GM18951 (cell line): Measurements from ENCODE around the gene SLCO4A1.

Experiments
- POLR2A ChIP-seq: IDR thresholded peaks from 4 replicates; pipeline ENCODE4 v1.6.1; 2011; ENCODE audit warnings: mild to moderate bottlenecking; ENCODE audit not compliant: insufficient read length, insufficient read depth; ENCODE audit errors: extremely low read depth
- in situ Hi-C: fragments of 300-500 bp; cut with MboI; formaldehyde crosslinking; loops from one replicate; pipeline ENCODE4 v1.12.0; 2022; ENCODE audit warnings: low sequenced_read_pairs, mixed read lengths, inconsistent platforms; ENCODE audit not compliant: unreplicated experiment

The SLCO4A1 gene

DNA sequence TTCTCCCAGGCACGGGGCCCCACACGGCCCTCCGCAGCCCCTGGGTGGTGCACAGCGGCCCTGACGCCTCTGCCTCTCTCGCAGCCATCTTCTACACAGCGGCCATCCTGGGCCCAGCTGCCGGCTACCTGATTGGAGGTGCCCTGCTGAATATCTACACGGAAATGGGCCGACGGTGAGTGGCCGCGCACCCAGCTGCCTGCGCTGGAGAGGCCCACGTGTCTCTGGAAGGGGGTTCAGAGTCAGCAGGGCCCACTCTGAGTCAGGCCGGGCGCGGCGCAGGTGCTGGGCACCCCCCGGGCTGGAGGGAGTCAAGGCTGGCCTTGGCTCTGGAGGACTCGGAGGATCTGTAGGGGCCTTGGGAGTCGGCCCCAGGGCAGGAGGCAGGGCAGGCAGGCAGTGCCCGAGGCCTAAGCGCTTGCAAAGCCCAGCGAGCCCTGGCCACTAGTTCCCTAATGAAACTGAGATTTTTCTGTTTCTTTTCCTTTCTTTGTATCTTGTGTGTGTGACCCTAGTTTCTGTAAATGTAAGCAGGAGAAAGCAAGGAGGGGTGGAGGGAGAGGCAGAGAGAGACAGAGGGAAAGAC lies 16.4 kb downstream of the SLCO4A1 start:
- TF ChIP-seq POLR2A: no peak
- in situ Hi-C loops: loop anchor here (25.0 kb wide), 1 partner anchor 129 kb away; the partner anchor contains the start of gene MRGBP

DNA sequence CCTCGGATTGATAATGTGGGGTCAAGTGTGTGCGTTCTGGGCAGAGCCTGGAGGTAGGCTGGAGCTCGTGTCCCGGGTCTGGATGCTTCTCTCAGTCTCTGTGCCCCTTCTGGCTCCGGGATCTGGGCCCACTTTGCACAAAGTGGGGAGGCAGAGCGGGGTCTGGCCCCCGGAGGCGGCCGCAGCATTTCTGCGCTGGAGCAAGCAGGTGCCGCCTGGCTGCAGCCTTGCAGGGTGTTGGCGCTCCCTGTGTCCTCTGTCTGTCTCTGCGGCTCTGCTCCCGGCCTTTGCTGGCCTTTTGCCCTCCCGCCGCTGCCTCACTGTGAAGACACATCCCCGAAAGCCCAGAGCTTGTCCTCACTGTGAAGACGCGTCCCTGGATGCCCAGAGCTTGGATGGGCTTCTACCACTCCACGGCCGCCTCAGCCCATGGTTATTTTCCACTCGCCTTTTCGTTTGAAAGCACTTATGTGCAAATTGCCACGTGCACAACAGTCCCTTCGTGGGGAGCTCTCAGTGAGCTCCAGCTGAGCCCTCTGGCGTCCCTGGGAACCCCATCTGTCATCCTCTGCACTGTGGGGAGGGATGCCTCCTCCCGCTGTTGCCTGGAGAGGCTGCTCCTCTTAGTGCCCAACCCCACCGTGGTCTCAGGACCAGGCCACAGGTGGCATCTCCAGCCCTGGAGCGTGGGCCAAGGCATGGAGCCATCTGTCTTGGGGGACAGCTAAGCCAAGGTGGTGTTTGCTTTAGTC lies 17.4 kb downstream of the SLCO4A1 start:
- no peak for TF ChIP-seq POLR2A
- in situ Hi-C loops: loop anchor here (25.0 kb wide), 1 partner anchor 128 kb away; the partner anchor contains the start of gene MRGBP

DNA sequence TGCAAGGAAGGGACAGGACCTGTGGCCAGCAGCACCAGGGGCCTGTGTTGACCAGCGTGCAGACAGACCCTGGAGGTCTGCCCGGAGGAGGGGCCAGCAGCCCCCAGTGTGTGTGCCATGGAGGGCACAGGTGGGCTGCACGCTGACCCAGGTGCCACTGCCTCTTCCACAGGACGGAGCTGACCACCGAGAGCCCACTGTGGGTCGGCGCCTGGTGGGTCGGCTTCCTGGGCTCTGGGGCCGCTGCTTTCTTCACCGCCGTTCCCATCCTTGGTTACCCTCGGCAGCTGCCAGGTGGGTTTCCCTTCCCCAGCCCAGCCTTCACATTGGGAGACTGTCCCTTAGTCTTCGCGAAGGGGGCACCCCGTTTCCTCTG lies 17.9 kb downstream of the SLCO4A1 start:
- TF ChIP-seq POLR2A: no peak
- in situ Hi-C loops: loop anchor here (25.0 kb wide), 1 partner anchor 127 kb away; the partner anchor contains the start of gene MRGBP

DNA sequence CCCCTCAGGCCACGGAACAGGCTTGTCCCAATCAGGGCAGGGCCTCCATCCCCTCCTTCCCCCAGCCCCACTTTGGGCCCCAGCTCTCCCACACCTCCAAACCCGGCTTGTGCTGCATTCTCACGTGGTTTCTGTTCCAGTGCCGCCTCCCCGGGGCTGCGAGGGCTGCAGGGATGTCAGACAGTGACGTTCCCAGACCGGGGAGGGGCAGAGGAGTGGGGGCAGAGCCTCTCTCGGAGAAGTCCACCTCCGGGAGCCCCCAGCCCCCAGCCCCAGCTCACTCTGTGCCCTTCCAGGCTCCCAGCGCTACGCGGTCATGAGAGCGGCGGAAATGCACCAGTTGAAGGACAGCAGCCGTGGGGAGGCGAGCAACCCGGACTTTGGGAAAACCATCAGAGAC lies 18.5 kb downstream of the SLCO4A1 start:
- no peak for TF ChIP-seq POLR2A
- in situ Hi-C loops: loop anchor here (25.0 kb wide), 1 partner anchor 127 kb away; the partner anchor contains the start of gene MRGBP

DNA sequence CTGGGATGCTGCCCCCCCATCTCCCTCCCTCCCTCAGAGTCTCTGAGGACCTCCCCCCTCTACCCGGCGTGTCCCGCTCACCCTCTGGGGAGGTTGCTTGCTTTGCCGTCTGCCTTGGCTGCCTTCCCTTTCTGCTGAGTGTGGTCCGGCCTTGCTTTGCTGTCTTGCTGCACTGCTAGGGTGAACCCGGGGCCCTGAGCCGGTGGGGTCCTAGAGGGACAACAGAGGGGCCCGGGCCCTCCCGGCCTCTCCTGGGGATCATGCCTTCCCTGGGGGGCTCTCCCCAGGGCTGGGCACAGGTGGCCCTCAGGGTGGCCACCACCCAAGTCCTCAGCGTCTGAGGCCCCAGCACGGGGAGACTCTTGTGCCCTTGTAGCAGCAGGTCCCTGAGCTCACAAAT lies 19.3 kb downstream of the SLCO4A1 start:
- in situ Hi-C loops: loop anchor here (25.0 kb wide), 1 partner anchor 126 kb away; the partner anchor contains the start of gene MRGBP
- TF ChIP-seq POLR2A: no peak

DNA sequence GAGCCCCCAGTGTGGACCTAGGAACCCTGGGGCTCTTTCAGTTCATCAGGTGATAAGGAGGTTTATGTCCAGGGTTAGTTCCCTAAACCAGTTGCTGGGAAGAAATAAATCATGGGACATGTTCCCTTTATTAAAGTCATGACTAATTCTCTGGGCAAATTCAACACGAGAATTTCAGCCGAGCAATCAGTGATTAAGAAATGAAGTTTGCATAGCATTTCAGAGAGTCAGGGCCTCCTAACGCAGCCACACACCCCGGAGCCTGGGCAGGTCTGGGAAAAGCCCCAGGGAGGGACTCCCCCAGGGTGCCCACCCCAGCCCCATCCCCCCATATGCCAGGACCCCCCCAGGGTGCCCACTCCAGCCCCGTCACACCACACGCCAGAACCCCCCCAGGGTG lies 20.1 kb downstream of the SLCO4A1 start:
- in situ Hi-C loops: loop anchor here (25.0 kb wide), 1 partner anchor 125 kb away; the partner anchor contains the start of gene MRGBP
- no peak for TF ChIP-seq POLR2A

DNA sequence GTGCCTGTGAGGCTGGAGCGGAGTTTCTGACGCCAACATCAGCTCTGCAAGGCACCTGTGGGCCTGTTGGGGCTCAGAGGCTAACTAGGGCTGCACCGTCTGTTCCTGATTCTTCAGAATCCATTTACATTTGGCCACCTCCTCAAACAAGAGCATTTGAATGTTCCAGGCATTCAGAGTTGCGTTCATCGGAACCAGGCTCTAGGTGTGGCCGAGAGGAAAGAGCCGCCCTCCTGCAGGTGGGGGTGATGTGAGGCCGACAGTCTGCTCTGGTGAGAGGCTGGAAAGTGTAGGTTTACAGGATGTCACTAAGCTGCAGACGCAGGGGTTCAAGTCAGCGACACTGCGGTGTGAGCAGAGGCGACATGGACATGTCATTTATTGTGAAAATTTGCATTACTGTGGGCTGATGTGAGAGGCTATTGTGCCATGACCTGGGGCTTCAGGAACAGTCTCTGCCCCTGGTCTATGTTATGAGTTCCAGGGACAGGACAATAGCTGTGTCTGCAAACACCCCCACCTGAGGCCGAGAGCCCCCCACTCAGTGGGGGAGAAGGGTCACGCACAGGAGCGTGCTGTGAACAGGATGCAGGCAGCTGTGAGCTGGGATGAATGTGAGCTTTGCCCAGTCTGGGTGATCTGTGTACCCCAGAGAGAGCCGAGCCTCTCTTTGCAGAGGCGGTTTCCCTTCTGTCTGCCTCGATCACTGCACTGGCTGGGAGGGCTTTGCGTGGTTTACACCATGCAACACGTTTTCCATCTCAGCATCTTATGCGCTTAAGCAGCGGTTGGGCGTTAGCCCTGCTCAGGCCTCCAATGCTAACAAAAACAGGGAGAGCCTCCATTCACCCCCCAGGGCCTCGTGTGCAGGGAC lies 21.1 kb downstream of the SLCO4A1 start:
- in situ Hi-C loops: loop anchor here (25.0 kb wide), 1 partner anchor 124 kb away; the partner anchor contains the start of gene MRGBP
- TF ChIP-seq POLR2A: no peak

DNA sequence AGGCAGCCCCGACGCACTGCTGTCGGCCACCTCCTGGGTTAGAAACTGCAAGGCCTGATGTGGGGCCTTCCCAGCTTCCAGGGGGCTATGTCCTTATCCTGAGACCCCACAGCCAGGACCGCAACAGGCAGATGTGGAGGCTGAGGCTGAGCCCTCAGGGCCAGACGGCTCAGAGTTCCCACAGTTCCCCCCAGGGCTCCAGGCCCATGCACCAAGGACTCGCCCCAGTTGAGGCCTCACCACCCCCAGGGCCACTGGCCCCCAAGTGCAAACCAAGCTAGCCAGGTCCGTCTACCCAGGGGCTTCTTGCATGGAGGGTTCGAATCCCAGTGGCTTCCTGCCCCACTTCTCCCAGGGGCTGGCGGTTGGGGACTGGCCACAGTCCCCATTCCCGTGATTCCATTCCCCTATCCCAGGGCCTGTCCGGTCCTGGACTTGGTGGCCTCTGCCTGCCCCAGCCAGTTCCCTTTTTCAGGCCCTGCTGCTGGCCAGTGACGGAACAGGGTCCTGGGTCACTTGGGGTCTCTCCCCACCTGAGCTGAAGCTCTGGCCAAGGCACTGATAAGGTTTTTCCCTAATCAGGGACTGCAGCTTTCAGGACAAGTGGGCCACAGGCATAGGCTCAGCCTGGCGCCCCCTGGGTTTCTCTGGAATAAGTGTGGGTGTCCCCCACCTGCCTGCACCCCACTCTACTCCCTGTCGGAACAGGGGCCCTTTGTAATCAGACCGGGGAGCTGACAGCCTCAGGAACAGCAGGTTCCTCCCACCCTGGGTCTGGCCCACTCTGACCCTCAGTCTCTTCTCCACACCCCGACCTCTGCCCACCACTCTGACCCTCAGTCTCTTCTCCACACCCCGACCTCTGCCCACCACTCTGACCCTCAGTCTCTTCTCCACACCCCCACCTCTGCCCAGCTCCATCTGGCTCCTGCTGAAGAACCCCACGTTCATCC lies 22.0 kb downstream of the SLCO4A1 start:
- in situ Hi-C loops: loop anchor here (25.0 kb wide), 1 partner anchor 123 kb away; the partner anchor contains the start of gene MRGBP
- TF ChIP-seq POLR2A: no peak

DNA sequence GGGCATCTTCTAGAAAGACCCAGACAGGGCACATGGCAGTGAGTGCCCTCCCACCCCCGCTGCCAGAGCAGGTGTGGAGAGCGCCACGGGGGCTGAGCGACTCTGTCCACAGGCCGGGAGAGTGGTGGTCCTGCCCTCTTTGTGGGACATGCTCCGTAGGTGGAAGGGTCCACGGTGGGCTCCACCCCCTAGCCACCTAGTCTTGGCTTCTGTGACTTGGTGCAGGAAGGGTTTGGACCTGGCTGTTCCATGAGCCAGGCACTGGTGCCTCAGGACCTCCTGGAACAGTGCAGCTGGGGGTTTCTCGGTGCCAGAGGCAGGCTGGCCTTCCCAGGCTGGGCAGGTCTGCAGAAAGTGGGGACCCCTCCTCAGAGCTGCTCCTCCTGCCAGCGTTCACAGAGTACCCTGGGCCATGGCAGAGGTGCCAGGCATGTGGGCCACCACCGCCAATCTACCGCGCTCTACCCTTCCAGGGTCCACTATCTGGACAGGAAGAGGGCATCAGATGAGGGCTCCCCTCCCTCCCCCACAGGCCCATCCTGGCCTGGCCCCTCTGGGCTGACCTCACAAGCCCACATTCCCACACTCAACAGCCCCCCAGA lies 23.0 kb downstream of the SLCO4A1 start:
- no peak for TF ChIP-seq POLR2A
- in situ Hi-C loops: loop anchor here (25.0 kb wide), 1 partner anchor 122 kb away; the partner anchor contains the start of gene MRGBP

DNA sequence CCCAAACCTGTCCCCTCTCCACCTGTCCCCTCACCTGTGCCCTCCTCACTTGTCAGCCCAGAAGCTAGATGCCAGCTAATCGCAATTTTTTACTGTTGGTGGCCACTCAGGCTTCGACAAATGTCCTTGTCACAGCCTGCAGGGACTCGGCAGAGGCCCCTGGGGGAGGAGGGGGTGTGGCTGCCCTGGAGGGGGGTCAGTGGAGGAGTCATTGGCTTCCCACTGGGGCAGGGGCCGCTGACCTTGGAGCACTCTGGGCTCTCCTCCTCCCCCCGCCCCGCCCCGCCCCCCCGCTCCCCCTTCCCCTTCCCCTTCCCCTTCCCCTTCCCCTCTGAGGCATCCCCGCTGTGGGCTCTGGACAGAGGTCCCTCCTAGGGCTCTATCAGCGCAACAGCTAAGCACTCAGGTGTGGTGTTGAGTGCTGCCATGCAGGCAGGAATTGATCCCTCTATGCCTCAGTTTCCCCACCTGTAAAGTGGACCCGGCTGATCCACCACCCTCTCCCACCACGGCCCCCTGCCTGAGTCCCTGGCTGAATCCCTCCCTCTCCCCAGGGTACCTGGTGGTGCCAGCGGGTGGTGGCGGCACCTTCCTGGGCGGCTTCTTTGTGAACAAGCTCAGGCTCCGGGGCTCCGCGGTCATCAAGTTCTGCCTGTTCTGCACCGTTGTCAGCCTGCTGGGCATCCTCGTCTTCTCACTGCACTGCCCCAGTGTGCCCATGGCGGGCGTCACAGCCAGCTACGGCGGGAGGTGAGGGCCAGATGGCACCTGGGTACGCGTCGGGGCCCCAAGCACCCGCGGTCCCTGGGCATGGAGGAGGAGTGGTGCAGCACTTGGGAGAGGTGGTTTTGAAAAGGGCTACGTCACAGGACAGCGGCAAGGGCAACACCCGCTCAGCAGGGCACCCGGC lies 23.8 kb downstream of the SLCO4A1 start:
- no peak for TF ChIP-seq POLR2A
- in situ Hi-C loops: loop anchor here (25.0 kb wide), 1 partner anchor 121 kb away; the partner anchor contains the start of gene MRGBP

DNA sequence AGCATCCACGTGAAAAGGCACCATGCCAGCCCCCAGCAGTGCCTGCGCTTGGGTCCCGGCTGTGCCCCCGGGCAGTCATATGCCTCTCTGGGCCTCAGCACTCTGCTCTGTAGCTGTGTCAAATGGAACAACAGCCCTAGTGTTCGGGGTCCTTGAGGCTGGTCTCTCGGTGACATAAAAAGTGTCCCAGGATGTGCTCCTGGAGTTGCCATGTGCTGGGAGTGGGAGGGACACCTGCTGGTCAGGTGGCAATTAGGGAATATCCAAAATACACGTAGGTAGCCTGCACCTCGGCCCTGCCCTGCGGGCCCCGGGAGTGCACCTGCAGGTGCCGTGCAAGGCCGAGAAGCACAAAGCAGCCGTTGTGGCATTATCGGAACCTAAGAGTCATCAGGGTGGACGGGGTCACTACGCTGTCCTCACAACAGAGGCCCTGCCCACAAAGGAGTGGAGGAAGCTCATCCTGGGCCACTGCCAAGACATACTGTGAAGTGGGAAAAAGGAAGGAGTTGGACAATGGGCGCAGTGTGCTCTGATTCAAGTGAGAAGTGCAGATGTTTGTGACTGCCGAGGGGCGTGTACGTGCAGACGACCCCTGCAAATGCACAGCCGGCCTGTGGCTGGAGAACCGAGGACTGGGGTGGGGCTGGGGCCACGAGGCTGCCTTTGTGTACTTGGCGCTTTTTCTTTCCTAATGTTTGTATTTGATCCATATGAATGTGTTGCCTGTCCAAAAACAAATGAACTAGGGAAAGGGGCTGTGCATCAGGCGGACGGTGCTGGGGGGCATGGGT lies 24.6 kb downstream of the SLCO4A1 start:
- in situ Hi-C loops: loop anchor here (25.0 kb wide), 1 partner anchor 120 kb away; the partner anchor contains the start of gene MRGBP
- TF ChIP-seq POLR2A: no peak
